Activated naive CD8-positive, alpha-beta T cell treated with anti-CD3 and anti-CD28 coated beads for 36 hours (primary cell): Measurements from ENCODE around the gene PTRHD1. TPM values are rescaled to one million over a fixed set of nuclear protein-coding genes. Genes with fewer than 3 reads are reported as not detected.
A peak's percentile ranks its signal among the peaks of the same experiment; 100 is the strongest.
"Not testable (repeated sequence)": the region's sequence is repeated elsewhere in the genome, so short reads cannot be mapped to it uniquely, and the experiment has no call there.

Source experiments
- DNase-seq: peaks from one replicate; pipeline ENCODE4 v3.0.0; 2021
- H3K27ac Mint-ChIP-seq: one replicate; pipeline ENCODE4 v1.8.0; 2022; ENCODE audit warnings: mild to moderate bottlenecking, moderate library complexity, mixed read lengths
- H3K27me3 Mint-ChIP-seq: one replicate; pipeline ENCODE4 v1.8.0; 2022; ENCODE audit warnings: mild to moderate bottlenecking, mixed read lengths
- H3K36me3 Mint-ChIP-seq: one replicate; pipeline ENCODE4 v1.8.0; 2021; ENCODE audit warnings: mild to moderate bottlenecking, mixed read lengths
- H3K4me1 Mint-ChIP-seq: one replicate; pipeline ENCODE4 v1.8.0; 2021; ENCODE audit warnings: mixed read lengths
- H3K4me3 Mint-ChIP-seq: one replicate; pipeline ENCODE4 v1.8.0; 2022; ENCODE audit warnings: mild to moderate bottlenecking, moderate library complexity, mixed read lengths
- H3K9me3 Mint-ChIP-seq: one replicate; pipeline ENCODE4 v1.8.0; 2022; ENCODE audit warnings: mixed read lengths
- total RNA-seq, 2 experiments: library from RNA; stranded (reverse); gene quantifications; one replicate each; pipeline ENCODE4 v1.2.3, GENCODE V29; 2021

PTRHD1 gene, protein sequence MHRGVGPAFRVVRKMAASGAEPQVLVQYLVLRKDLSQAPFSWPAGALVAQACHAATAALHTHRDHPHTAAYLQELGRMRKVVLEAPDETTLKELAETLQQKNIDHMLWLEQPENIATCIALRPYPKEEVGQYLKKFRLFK
- 10 to 100 TPM; 23.8 to 27.5 TPM for total RNA-seq

DNA sequence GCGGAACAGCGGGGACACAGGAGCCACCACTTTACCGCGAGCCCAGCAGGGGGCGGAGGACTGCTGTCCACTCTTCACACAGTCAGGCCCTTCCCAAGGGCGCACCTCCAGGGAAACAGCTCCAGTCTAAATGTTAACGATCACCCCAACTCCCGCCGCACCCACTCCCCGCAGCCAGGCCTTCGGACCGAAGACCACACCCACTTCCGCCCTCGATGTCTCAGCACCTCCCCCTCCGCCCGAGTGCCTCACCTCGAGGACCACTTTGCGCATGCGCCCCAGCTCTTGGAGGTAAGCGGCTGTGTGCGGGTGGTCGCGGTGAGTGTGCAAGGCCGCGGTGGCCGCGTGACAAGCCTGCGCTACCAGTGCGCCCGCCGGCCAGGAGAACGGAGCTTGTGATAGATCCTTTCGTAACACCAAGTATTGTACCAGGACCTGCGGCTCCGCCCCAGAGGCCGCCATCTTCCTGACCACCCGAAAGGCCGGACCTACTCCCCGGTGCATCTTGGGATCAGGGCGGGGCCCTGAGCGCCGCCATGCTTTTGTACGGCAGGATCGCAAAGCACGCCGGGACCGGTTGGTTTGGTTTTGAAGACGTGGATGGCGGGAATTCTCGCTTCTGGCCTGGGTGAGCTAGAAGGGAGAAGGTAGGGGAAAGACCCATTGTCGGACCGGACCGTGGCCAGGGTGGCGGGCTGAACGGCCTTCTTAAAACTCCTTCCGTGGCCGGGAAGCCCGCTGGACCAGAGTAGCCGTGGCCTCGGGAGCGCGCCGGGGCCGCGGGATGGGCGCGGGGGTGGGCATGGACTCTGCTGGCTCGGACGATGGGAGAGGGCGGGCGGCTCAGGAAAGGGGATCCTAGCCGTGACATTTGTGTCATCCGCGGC, at the start of gene PTRHD1, which contains the start of gene CENPO:
PTRHD1 (minus strand) TSS at position 518 of the 887 bp plus-strand sequence; CDS start at position 504, 14 bp downstream.
CENPO (plus strand) TSS at position 552 of the 887 bp plus-strand sequence. CDS start 495 bp downstream, outside the sequence.
- Mint-ChIP-seq H3K36me3 (peaks cover 45% of the 10 kb centered on the region), H3K9me3 (no peaks in the 10 kb centered on the region), H3K27ac (peak within 1 kb of the TSS; percentile 99), H3K4me1 (peaks cover 29% of the 10 kb centered on the region), H3K27me3 (no peaks in the 10 kb centered on the region), H3K4me3 (peak within 1 kb of the TSS; percentile 96)
- DNase-seq: peak; percentile 93

DNA sequence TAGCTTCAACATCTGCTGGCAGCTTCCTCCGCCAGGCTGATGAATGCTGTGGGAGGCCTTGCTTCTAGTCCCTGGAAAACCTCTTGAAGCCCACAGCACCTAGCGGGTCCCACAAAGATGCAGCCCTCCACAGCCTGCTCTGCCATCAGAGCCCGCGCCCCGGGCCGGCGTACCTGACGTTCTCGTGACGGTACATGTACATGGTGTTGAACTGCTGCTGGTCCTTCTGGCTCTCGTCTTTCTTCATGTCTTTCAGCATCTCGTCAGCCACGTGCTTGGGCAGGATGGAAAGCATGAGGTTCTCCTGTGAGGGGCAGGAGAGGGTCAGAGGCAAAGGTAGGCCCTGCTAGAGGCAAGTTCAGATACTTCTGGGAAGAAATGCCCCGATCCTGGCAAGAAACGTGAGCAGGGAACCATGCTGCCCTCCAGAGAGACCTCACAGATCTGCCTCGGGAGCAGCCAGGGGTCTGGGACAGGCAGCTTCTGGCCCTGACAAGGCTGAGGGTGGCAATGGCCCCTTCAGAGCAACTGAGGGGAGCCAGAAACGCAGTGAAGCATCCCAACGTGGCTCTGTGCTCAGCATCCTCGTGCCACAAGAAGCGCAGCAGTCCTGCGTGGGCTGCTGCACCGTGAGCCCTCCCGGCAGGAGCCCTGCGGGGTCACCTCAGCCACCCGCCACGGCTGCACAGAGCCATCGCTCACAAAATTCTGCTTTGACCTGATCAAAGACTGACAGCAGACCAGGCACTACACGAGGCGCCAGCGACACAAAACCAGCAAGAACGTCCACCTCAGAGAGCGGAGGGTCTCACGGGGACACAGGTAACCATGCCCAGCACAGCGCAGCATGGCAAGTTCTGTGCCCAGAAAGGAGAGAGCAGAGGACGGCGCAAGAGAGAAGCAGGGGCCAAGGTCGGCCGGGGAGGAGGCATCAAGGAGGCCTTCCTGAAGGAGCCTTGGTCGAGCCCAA, 49.2 kb upstream of the PTRHD1 start:
- Mint-ChIP-seq H3K27me3 (no peaks in the 10 kb centered on the region), H3K4me3 (no peak overlapping the region), H3K27ac (no peak overlapping the region), H3K36me3 (peaks cover 8% of the 10 kb centered on the region), H3K4me1 (no peaks in the 10 kb centered on the region), H3K9me3 (no peaks in the 10 kb centered on the region)
- DNase-seq: no peak

DNA sequence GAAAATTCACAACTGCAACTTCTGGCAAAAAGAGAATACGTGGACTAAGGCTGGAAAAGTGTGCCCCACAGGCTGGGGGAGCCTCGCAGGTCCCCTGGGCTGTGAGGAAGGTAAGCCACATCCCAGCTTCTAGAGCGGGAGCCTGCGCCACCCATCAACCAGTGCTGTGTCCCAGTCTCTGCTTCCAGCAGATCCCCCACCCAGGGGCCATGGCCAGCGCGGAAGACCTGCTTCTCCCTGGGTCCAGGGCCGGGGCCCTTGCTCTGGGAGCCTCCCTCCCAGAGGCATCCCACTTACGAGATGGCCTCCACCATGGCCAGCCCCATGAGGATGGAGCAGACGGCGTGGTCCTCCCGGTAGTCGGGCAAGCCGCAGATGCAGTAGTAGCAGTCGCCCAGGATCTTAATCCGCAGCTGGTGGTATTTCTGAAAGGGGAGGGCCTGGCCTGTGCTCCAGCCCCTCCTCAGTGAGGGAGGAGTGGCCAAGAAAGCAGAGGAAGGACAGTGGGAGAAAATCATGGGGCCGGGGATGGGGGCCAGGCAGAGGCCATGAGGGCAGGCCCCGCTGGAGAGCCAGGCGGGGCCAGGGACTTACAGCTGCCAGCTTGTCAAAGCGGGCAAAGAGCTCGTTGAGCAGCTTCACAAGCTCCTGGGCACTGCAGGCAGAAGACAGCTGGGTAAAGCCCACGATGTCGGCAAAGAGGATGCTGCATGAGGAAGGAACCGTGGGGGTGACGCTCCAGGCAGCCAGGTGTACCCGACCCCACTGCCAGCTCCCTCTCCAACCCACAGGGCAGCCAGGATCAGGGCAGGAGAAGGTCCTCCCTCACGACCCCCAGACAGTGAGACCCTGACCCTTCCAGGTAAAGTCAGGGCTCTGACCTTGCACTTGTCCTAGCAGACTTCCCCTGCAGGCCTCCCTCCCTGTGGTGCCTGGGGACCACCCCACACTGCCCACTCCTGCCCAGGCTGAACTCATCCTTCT, 48.1 kb upstream of the PTRHD1 start:
- no peaks in the 10 kb centered on the region for H3K9me3 Mint-ChIP-seq
- H3K27me3 Mint-ChIP-seq: no peaks in the 10 kb centered on the region
- H3K27ac Mint-ChIP-seq: no peak overlapping the region
- no peak overlapping the region for H3K4me3 Mint-ChIP-seq
- no peak for DNase-seq
- H3K36me3 Mint-ChIP-seq: peaks cover 5% of the 10 kb centered on the region
- no peaks in the 10 kb centered on the region for H3K4me1 Mint-ChIP-seq

DNA sequence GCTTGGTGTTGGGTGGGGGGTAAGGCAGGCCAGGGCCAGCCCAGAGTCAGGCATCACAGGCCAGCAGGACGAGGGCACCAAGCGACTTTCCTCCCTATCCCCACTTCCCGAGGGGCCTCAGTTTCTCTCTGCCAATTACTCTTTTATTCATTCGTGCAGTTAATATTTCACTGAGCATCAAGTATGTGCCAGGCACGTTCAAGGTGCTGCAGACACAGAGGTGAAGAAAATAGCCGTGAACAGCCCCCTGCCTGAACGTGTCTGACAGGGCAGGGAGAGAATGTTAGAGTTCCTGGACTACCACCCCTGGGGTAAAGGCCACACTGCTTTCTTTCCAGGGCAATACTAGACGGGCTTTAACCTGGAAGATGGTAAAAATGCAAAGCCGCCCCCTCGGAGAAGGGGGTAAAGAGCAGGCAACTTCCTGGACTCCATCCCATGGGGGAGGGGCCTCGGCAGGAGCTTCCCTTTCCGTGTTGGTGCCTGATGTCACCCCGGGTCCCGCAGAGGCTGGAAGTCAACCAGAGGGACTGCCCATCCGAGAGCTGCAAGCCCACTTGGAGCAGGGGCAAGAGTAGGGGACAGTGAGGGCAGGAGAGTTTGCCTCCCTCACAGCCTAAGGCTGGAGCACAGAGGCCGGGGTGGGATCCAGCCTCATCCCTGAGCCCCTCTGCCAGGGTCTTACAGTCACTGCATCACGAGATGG, 47.1 kb upstream of the PTRHD1 start:
- H3K4me1 Mint-ChIP-seq: no peaks in the 10 kb centered on the region
- no peak for DNase-seq
- no peaks in the 10 kb centered on the region for H3K9me3 Mint-ChIP-seq
- no peaks in the 10 kb centered on the region for H3K27me3 Mint-ChIP-seq
- no peak overlapping the region for H3K4me3 Mint-ChIP-seq
- H3K36me3 Mint-ChIP-seq: peaks cover 7% of the 10 kb centered on the region
- no peak overlapping the region for H3K27ac Mint-ChIP-seq

DNA sequence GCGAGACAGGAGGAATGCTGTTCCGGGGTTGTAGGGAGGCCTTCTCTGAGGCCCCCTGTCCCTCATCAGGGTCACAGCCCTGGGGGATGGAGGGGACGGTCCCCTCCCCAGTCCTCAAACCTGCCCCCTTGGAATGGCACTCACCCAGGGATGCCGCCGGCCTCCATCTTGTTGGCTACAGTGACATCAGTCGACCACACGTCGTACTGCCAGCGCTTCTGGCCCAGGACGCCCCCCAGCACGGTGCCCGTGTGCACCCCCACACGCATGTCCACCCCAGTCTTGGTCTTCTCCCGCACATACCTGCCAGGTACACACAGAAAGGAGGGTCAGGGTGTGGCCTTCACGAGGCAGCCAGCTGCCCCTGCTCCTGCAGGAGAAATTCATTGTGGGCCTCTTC, 46.5 kb upstream of the PTRHD1 start:
- no peaks in the 10 kb centered on the region for H3K27me3 Mint-ChIP-seq
- H3K9me3 Mint-ChIP-seq: no peaks in the 10 kb centered on the region
- no peak overlapping the region for H3K4me3 Mint-ChIP-seq
- H3K36me3 Mint-ChIP-seq: peaks cover 7% of the 10 kb centered on the region
- H3K27ac Mint-ChIP-seq: no peak overlapping the region
- DNase-seq: no peak
- no peaks in the 10 kb centered on the region for H3K4me1 Mint-ChIP-seq

DNA sequence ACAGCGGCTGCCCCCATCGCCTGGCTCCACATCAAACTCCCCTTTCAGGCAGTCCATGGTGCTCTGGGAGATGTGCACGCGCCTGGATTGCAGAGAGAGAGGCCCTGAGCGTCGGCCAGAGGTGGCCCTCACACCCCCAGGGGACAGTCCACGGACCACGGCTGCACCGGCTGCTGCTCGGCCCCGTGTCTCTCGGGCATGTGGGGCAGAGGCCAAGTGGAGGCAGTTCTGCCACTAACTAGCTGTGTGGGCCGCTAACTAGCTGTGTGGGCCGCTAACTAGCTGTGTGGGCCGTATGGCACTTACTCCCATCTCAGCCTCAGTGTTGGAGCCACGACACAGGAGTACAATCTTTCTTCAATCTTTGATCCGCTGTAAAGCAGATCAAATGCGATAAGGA, 45.4 kb upstream of the PTRHD1 start:
- Mint-ChIP-seq H3K27ac (no peak overlapping the region), H3K4me3 (no peak overlapping the region), H3K27me3 (no peaks in the 10 kb centered on the region), H3K9me3 (no peaks in the 10 kb centered on the region), H3K36me3 (peaks cover 7% of the 10 kb centered on the region), H3K4me1 (no peaks in the 10 kb centered on the region)
- no peak for DNase-seq

DNA sequence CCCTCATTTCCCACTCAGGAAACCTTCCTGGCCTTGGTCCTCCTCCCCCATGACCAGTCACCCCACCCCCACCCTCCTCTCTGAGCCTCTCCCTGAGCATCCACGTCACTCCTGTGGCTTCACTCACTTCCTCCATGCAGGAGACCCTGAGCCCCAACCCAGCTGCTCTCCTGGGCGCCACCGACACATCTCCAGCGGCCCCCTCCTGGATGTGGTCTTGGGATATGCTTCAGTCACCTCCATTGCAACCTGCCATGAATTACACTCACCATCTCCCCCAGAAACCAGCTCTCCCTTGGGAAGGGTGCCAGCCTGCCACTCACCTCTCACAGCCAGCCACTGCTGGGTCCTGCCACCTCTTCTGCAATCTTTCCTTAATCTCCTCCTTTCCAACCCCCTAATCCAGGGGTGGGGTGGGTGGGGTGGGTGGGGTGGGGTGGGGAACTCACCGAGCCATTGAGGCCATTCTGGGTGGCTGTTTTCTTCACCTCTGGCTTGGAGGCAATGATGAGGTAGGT, 44.9 kb upstream of the PTRHD1 start:
- Mint-ChIP-seq H3K27ac (no peak overlapping the region), H3K4me1 (no peaks in the 10 kb centered on the region), H3K27me3 (no peaks in the 10 kb centered on the region), H3K9me3 (no peaks in the 10 kb centered on the region), H3K4me3 (no peak overlapping the region), H3K36me3 (peaks cover 9% of the 10 kb centered on the region)
- no peak for DNase-seq

DNA sequence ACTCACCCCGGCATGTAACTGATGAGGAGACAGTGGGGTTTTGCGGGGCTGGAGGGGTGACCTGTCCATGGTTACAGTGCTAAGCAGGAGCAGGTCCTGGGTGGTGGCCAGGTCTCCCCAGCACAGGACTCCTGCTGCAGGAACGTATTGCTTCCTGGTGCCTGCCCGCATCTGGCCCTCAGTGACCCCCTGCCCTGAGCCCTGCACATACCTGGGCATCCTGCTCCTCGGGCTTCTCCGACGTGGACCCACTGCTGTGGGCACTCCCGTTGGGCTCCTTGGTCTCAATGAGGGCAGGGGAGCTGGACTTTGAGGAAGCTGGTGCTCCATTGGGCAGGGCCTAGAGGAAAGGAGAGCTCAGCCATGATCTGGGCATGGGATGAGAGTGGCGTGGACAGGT, 43.5 kb upstream of the PTRHD1 start:
- peaks cover 9% of the 10 kb centered on the region for H3K36me3 Mint-ChIP-seq
- H3K4me3 Mint-ChIP-seq: no peak overlapping the region
- H3K27me3 Mint-ChIP-seq: no peaks in the 10 kb centered on the region
- DNase-seq: no peak
- H3K9me3 Mint-ChIP-seq: no peaks in the 10 kb centered on the region
- no peaks in the 10 kb centered on the region for H3K4me1 Mint-ChIP-seq
- no peak overlapping the region for H3K27ac Mint-ChIP-seq

DNA sequence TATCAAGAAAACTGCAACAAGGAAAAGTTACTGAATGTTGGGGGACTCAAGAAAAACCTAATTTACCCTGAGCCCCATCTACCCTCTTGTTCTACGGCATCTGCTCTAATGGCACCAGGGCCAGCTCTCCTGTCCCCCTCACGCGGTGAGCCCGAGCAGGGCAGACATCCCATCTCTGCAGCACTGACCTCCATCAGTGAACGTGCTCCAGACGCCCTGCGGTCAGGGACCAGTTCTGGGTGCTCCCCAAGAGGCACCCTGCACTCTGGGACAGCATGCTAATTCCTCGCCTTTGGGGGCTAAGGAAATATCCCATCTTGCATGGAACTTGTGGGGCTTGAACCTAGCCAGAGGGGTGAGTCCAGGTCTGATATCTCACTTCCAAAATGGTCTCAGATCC, 43.0 kb upstream of the PTRHD1 start:
- no peaks in the 10 kb centered on the region for H3K27me3 Mint-ChIP-seq
- DNase-seq: no peak
- H3K9me3 Mint-ChIP-seq: no peaks in the 10 kb centered on the region
- H3K27ac Mint-ChIP-seq: no peak overlapping the region
- no peak overlapping the region for H3K4me3 Mint-ChIP-seq
- peaks cover 9% of the 10 kb centered on the region for H3K36me3 Mint-ChIP-seq
- H3K4me1 Mint-ChIP-seq: no peaks in the 10 kb centered on the region

DNA sequence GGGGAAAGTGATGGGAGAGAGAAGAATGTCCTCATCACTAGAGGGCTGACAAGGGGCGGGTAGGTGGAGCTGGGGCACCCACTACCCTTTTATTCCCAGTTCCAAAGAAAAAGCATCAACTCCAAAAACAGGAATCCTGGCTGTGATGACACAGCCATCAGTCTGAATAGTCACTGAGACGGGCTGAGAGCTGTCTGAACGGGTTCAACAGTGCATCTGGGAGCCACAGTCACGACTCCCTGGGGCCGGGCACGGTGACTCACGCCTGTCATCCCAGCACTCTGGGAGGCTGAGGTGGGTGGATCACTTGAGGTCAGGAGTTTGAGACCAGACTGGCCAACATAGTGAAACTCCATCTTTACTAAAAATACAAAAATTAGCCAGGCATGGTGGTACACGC, 42.2 kb upstream of the PTRHD1 start:
- H3K9me3 Mint-ChIP-seq, H3K4me1 Mint-ChIP-seq, DNase-seq, H3K27me3 Mint-ChIP-seq, H3K27ac Mint-ChIP-seq, H3K4me3 Mint-ChIP-seq: not testable (repeated sequence)
- peaks cover 10% of the 10 kb centered on the region for H3K36me3 Mint-ChIP-seq

DNA sequence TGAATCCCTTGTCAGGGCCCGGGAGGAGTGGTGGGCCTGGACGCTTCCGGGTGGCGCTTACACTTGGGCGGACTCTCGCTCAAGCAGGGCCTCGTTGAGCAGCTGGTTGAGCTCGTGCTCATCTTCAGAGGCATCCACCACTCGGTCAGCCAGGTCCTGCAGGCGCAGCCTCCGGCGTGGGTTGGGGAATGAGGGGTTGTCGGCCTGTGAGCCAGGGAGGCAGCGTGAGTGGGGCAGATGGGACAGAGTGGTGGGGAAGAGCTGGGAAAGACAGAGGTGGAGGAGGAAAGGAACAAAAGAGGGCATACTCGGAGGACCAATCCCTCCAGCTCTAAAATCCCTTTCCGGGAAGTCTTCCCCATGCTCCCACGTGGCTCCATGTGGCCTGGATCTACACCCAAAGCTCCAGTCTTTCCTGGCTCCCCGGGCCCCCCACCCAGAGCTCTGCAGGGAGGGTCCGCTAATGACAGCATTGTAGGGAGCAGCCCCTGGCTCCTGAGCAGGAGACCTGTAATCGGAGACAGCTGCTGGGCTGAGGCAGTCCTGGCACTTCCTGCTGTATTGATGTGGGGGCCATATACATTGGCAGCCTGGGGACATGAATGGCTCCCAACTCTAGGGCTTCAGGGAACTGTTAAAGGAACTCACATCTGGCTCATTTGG, 41.7 kb upstream of the PTRHD1 start:
- H3K27ac Mint-ChIP-seq: no peak overlapping the region
- no peaks in the 10 kb centered on the region for H3K9me3 Mint-ChIP-seq
- no peak overlapping the region for H3K4me3 Mint-ChIP-seq
- peaks cover 13% of the 10 kb centered on the region for H3K36me3 Mint-ChIP-seq
- H3K4me1 Mint-ChIP-seq: no peaks in the 10 kb centered on the region
- no peak for DNase-seq
- no peaks in the 10 kb centered on the region for H3K27me3 Mint-ChIP-seq

DNA sequence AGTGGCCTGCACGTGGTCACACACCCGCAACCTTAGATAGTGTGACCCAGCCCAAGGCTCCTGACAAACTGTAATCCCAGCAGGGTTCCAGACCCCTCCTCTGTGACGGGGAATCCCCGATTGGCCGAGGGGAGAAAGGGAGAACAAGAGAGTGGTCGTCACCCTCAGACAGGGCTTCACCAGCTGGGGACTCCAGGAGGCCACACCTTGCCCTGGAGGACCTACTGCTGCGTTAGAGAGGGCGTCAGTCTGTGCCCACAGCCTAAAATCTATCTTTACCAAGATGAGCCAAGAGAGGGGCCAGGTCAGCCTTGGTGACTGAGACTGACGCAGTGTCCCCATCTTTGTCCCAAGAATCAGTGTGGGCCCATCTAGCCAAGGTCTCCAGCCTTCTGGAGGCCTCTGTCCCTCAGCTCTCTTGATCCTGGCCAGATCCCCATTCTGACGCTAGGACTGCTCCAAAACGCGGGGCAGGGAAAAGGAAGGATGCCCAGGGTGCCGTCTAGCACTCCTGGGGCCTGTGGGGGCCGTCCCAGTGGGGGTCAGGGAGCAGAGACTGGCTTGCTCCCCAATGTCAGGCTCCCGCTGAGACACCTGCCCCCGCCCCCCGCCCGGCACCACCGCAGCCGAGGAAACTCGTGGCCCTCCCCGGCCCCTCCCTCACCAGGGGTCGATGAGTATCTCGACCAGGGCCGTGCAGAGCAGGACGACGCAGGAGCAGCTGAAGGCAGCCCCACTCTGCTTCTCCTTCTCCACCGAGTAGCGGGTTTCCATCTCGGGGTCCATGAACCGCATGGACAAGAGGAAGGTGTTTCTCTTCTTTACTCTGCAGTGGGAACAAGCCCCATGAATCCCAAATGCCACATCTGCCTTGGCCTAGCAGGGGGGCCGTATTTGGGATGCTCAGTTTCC, 40.9 kb upstream of the PTRHD1 start:
- H3K4me1 Mint-ChIP-seq: no peaks in the 10 kb centered on the region
- no peak overlapping the region for H3K4me3 Mint-ChIP-seq
- no peak overlapping the region for H3K27ac Mint-ChIP-seq
- no peaks in the 10 kb centered on the region for H3K27me3 Mint-ChIP-seq
- no peak for DNase-seq
- peaks cover 13% of the 10 kb centered on the region for H3K36me3 Mint-ChIP-seq
- H3K9me3 Mint-ChIP-seq: no peaks in the 10 kb centered on the region
